HG02884 (cell line): ENCODE measurements around the gene ADI1.
A peak's percentile ranks its signal among the peaks of the same experiment; 100 is the strongest.
"Not testable (repeated sequence)": the region's sequence is repeated elsewhere in the genome, so short reads cannot be mapped to it uniquely, and the experiment has no call there.

ENCODE experiments used
- ATAC-seq: cut with Tn5 transposase; IDR thresholded peaks from one replicate; pipeline ENCODE4 v1.9.1; 2021; ENCODE audit warnings: mild to moderate bottlenecking, moderate library complexity; ENCODE audit not compliant: unreplicated experiment

ADI1 gene

DNA sequence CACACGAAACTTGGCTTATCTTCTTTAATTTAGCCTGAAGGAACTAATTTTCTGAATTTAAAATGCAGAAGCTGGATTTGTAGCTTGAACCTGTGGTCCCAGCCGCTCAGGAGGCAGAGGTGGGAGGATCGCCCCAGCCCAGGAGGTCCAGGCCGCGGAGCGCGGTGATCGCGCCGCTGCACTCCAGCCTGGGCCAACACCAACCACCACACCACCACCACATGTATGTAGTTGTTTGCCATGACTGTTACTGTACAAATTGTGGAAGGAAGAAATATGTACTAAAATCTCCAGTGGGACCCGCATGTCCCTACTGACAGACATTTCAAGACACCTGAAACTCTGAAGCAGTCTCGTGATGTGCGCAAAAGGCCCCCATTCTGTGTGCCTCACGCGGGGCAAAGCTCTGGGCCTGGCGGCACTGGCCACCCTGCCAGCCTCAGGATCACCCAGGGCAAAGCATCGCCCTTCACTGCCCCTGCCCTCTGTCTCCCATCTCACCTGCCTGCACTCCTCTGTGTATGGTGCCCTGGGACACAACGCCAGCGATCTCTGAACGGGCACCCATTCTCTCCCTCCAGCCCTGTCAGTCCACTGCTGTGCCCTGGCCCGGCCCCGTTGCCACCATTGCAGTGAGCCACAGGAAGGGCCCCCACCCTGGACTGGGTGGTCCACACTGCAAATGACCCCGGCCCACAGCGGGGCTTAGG, 10.1 kb upstream of the ADI1 start:
- ATAC-seq, result no peak

DNA sequence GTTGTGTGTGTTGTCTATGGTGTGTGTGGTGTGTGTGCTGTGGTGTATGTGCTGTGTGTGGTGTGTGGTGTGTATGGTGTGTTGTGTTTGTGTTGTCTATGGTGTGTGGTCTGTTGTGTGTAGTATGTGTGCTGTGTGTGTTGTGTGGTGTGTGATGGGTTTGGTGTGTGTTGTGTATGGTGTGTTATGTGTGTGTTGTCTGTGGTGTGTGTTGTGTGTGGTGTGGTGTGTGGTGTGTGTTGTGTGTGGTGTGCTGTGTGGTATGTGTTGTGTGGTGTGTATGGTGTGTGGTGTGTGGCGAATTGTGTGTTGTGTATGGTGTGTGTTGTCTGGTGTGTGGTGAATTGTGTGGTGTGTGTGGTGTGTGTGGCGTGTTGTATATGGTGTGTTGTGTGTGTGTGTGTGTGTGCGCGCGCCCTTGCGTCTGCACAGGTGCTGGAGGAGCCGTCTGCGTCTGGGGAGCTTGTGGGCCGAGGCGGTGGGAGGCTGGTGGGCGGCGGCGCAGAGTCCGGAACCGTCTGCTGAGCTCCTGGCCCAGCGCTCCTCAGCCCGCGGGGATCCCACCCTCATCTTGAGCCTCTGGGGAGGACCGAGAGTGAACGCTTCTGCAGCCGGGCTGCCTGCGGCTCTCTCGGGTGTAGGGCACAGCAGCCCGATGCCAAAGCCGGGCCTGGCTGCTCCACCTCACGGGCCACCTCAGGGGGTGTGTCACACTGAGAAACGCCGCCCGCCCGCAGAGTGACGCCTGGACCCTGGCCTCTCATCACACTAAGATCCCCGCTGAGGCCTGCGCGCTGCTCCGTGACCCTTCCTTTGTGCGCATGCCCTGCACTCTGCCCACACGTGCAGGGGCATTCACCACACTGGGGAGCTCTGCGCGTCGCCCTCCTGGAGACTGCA, 8.8 kb upstream of the ADI1 start:
- ATAC-seq, result peak; percentile 59

DNA sequence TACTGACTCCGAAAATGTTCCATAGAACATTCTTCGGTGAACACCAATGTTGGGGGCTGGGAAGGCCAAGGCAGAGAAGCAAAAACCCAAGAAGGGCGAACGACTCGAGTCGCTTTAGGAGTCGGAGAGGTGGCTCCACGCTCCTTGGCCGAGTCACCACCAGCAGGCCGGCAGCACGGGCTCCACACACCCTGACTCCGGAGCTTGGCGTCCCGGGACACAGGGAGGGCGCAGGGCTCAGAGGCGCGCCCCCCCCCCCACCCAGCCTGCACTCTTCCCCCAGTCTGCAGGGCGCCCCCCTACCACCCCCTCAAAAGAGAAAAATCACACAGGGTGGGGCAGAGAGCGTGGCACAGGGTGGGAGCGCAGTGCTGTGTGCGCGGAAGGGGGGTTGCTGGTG, 7.5 kb upstream of the ADI1 start:
- no peak for ATAC-seq

DNA sequence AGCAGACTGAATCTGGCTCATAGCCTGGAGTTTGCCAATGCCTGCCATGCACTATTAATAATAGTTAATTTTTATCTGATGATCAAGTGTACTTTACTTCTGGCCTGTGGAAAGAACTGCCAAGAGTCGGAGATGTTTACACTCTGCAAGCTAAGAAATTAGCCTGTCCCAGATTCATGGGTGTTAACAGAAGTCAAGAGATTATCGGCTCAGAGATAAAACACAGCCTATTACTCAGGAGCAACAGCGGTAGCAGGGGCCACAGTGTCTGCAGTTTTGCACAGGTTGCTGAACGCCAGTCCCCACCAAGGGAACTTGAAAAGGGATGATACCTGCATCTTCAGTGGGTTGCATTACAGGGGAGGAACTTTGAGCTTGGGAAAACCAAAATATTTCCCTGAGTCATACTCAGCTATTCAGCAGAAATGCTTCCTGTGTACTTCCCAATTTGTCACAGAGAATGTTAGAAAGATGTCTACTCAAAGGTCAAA, 4.3 kb upstream of the ADI1 start:
- ATAC-seq, result no peak

DNA sequence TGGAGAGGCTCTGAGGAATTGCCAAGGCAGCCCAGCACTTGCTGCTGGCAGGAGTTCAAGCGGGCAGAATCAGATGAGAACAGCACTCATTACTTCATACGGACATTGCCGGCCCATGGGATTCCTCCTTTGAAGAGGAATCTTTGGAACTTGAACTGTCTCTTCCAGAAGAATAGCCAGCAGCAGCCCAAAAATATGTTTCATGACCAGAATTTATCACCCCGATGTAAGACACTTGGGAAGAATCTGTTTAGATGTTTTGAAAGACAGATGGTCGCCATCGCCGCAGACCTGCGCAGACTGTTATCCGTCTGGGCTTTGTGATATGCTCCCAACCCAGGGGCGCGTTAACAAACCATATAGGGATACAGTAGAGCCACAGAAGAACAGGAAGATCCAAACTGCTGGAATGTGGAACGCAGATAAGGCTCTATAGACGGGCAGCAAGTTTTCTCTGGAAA, 3.7 kb upstream of the ADI1 start:
- no peak for ATAC-seq

DNA sequence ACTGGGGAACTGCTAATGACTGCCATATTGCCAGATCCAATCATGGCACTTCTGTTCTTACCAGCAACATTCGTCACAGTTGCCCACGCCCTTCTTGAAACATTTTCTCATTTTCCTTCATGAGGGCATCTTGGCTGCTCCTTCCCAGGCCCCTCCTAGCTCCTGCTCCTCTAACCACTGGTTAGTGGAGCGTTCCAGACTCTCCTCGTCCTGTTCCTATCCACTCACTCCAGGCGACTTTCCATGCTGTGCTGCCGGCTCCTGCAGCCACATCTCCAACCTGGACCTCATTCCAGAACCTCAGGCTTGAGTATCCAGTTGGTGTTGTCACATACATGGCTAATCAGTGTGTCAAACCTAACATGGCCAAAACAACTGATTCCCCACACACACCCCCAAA, 1.3 kb upstream of the ADI1 start:
- ATAC-seq, result no peak

DNA sequence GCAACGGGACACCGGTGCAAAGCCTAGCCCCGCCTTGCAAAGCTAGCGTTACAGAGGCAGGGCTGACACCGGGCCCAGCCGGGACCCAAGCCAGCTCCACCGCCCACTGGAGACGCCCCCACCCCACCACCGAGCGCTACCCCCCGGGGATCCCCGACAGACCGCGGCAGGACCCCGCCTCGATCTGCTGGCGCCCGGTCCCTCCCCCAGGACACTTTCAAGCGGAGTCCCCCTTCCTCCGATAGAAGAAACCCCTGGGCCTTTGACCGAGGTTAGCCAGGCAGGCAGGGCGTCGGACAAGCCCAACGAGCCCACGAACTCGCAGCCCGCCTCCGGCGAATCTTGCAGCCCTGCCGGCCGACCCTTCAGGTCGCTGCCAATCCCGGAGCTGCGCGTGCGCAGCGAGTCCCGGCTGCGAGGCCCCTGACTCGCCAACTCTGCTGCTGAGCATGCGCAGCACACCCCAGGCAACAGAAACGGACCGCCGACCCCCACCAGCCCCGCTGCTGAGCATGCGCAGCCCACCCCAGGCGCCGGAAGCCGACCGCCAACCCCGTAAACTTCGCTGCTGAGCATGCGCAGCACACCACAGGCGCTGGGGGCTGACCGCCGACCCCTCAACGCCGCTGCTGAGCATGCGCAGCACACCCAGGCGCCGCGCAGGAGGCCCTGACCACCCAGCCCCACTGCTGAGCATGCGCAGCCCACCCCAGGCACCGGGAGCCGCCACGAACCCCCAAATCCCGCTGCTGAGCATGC, 656 bp downstream of the ADI1 start:
- ATAC-seq, result peak; percentile 75

DNA sequence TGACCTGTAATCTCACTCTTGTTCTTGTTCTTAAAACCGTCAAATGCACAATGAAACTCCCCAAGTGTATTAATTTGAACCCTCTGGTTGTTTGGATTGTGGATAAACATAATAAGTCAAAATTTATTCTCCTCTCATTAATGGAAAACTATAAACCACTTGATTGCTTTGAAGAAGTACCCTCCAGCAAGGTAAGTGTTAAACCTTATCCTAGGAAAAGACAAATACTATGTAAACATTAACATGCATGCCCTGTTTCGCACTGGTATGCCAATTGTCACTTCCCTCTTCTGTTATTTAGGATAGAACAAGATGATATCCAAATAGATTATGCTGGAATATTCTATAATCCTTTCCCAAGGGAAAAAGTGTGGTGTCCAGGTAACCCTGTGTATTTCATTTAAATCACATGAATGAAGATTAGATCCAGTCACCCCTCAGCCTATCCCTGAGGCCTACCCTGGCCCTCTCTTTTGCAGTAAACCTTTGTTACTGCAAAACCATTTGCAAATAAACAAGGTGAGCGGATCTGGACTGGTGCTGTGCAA, 1.3 kb downstream of the ADI1 start:
- ATAC-seq, result no peak

DNA sequence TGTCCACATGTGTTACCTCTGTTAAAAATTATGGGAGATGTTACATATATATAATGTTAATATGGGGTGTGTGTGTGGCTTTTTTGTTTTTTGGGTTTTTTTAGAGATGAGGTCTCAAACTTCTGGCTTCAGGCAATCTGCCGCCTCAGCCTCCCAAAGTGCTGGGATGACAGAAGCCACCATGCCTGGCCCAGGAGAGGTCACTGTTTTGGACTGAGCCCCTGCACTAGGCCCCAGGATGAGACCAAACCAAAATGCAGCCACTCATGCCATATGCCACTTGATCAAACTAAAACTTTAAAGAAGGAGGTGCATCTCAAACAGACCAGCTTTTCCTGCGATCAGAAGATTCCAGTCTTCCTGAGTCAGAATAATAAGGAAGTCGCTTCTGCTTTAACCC, 2.5 kb downstream of the ADI1 start:
- ATAC-seq, result no peak

DNA sequence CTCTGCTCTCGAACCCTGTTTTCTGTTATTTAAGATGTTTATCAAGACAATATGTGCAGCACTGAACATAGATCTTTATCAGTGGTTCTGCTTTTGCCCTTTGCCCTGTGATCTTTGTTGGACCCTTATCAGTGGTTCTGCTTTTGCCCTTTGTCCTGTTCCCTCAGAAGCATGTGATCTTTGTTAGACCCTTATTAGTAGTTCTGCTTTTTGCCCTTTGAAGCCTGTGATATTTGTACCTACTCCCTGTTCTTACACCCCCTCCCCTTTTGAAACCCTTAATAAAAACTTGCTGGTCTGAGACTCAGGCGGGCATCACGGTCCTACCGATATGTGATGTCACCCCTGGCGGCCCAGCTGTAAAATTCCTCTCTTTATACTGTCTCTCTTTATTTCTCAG, 3.9 kb downstream of the ADI1 start:
- not testable (repeated sequence) for ATAC-seq

DNA sequence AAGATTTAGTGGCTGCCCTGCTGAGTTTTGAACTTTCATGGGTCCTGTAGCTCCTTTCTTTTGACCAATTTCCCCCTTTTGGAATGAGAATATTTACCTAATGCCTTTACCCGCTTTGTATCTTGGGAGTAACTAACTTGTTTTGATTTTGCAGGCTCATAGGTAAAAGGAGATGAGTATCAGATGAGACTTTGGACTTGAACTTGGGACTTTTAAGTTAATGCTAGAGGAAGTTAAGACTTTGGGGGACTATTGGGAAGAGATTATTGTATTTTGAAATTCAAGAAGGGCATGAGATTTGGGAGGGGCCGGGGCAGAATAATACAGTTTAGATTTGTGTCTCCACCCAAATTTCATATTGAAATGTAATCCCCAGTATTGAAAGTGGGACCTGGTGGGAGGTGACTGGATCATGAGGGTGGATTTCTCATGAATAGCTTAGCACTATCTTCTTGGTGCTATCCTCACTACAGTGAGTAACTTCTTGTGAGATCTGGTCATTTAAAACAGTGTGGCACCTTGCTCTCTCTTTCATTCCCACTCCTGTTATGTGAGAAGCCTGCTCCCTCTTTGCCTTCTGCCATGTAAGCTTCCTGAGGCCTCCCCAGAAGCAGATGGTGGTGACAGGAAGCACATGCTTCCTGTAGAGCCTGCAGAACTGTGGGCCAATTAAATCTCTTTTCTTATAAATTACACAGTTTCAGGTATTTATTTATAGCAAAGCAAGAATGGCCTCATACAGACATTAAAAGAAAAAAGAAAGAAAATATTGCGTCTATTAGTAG, 6.1 kb downstream of the ADI1 start:
- no peak for ATAC-seq

DNA sequence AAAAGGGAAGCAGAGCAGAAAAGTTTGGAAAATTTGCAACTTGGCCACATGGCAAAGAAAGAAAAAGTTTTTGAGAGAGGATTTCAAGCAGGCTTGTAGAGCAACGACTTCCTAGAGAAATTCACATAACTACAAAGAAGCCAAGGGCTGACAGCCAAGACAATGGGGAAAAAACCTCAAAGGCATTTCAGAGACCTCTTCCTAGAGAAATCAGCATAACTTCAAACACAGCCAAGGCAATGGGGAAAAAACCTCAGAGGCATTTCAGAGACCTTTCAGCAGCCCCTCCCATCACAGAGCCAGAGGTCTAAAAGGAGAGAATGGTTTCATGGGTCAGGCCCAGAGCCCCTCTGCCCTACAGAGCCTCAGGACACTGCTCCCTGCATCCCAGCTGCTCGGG, 7.2 kb downstream of the ADI1 start:
- ATAC-seq, result no peak

DNA sequence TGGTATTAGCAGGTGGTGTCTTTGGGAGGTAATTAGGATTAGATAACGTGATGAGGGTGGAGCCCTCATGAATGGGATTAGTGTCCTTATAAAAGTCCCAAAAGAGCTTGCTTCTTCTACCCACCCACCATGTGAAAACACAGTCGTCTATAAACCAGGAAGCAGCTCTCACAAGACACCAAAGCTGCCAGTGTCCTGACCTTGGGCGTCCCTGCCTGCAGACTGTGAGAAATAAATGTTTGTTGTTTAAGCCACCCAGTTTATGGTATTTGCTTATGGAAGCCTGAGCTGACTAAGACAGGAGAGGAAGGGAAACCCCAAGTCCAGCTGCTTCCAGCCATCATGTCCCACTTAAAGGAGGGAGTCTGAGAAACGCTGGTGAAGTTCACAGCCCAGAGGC, 13.6 kb downstream of the ADI1 start:
- ATAC-seq, result peak; percentile 57

DNA sequence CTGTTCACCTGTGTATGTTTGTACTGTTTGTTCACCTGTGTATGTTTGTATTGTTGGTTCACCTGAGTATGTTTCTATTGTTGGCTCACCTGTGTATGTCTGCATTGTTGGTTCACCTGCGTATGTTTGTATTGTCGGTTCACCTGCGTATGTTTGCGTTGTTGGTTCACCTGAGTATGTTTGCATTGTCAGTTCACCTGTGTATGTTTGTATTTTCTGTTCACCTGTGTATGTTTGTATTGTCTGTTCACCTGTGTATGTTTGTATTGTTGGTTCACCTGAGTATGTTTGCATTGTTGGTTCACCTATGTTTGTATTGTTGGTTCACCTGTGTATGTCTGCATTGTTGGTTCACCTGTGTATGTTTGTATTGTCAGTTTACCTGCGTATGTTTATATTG, 14.6 kb downstream of the ADI1 start:
- no peak for ATAC-seq

DNA sequence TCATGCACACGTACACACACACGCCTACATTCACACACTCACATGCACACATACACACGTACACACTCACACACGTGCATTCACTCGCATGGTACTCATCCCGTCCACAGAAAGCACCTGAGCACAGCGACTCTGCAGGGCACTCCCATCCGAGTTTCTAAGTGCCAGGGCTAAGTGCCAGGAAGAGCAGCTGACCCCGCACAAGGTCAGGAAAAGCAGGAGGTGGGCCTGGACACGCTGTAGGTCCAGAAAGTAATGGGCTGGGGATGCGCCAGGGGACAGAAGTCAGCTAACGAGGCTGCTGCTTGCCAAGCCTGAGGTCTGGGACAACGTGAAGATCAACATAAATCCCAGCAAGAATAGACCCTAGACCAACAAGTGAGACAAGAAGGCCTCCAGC, 15.8 kb downstream of the ADI1 start:
- ATAC-seq, result no peak

DNA sequence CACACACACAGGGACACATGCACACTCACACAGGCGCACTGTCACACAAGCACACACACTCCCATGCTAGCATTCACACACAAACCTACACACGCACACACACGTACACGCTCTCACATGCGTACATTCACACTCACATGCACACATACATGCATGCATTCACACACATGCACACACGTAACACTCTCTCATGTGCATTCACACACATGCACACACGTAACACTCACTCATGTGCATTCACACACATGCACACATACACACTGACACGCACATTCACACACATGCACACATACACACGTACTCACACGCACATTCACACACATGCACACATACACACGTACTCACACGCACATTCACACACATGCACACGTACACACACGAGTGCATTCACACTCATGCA, 16.3 kb downstream of the ADI1 start:
- ATAC-seq, result no peak

DNA sequence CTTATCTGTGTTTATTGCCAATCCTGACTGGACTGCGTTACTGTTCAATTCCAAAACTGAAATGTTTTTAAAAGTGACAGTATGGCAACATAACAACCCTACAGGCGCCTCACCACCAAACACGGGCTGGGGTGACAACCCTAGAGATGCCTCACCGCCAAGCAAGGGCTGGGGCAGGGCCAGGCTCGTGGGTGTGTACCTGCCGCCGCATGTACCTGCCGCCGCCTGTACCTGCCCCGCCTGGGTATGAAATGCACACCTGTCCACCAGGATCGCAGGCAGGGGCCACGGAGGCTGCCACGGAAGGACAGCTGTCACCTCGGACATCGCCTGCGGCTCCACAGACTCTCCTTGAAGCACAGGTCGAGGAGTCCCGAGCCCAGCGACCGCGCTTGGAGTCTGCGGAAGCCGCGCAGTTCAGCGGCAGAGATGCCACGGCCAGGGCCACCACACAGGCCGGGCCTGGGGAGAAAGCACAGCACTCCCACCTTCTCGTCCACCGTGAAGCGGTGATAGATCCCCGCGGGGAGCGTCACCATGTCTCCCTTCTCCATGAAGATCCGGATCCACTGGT, 18.9 kb downstream of the ADI1 start:
- no peak for ATAC-seq

DNA sequence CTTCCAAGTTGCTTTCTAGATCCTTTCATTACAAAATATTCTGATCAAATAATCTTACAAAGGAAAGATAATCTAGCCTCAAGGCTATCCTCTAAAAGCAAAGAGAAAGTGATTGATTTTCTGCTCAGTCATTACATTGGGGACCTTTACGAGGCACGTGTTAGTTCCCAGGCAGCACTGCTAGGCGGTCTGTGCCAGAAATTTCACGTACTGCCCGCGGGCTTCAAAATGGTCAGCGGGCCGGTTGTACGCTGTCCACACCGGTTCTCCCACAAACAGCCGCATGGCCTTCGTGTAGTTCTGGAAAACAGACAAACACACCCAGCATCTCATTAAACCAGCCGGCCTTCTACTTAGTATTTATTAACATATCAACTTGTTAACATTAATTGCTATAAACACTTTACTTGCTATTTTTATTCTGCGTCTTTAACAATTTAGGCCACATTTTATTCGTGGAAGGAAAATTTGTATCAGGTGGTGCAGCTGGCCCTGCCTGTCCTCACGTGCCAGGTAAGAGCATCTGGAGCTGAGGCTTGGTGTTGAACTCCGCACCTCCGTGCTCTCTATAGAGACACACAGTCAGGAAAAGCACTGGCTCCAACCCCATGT, 20.4 kb downstream of the ADI1 start:
- no peak for ATAC-seq

DNA sequence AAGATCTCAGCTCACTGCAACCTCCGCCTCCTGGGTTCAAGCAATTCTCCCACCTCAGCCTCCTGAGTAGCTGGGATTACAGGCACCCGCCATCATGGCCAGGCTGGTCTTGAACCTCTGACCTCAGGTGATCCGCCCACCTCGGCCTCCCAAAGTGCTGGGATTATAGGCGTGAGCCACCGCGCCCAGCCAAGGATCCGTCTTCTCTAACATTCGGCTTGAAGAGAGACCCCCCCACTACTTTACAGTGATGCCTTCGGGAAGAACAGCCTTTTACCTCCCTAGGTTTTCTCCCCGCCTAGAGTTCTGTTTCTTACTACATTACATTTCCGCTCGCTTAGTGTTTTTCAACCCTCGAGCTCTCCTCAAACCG, 22.6 kb downstream of the ADI1 start:
- not testable (repeated sequence) for ATAC-seq
